GM12864 (cell line): Measurements from ENCODE around the gene CORO7.

Source experiments
- DNase-seq: peaks from one replicate; pipeline ENCODE4 v3.0.0-alpha.2; 2011; ENCODE audit warnings: low read depth
- H3K4me3 ChIP-seq: 2 replicates; pipeline ENCODE4 v1.5.1; 2011; ENCODE audit warnings: mild to moderate bottlenecking, low read depth, low read length, control low read depth
- TF ChIP-seq, protein P1 (sequence below): IDR thresholded peaks from 2 replicates; pipeline ENCODE4 v1.5.1; 2011; ENCODE audit warnings: low read depth, mild to moderate bottlenecking, moderate library complexity, low read length, control low read depth, inconsistent platforms; ENCODE audit errors: missing control alignments

The CORO7 gene

DNA sequence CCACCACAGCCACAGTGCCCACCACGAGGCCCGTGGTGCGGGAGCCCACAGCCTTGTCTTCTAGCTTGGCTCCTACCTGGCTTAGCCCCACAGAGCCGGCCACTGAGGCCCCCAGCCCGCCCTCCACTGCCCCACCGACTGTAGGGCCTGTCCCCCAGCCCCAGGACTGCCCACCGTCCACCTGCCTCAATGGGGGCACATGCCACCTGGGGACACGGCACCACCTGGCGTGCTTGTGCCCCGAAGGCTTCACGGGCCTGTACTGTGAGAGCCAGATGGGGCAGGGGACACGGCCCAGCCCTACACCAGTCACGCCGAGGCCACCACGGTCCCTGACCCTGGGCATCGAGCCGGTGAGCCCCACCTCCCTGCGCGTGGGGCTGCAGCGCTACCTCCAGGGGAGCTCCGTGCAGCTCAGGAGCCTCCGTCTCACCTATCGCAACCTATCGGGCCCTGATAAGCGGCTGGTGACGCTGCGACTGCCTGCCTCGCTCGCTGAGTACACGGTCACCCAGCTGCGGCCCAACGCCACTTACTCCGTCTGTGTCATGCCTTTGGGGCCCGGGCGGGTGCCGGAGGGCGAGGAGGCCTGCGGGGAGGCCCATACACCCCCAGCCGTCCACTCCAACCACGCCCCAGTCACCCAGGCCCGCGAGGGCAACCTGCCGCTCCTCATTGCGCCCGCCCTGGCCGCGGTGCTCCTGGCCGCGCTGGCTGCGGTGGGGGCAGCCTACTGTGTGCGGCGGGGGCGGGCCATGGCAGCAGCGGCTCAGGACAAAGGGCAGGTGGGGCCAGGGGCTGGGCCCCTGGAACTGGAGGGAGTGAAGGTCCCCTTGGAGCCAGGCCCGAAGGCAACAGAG is 34.2 kb downstream of the CORO7 start:
- DNase-seq = no peak
- H3K4me3 ChIP-seq = no peak overlapping the region
- TF ChIP-seq, protein P1, sequence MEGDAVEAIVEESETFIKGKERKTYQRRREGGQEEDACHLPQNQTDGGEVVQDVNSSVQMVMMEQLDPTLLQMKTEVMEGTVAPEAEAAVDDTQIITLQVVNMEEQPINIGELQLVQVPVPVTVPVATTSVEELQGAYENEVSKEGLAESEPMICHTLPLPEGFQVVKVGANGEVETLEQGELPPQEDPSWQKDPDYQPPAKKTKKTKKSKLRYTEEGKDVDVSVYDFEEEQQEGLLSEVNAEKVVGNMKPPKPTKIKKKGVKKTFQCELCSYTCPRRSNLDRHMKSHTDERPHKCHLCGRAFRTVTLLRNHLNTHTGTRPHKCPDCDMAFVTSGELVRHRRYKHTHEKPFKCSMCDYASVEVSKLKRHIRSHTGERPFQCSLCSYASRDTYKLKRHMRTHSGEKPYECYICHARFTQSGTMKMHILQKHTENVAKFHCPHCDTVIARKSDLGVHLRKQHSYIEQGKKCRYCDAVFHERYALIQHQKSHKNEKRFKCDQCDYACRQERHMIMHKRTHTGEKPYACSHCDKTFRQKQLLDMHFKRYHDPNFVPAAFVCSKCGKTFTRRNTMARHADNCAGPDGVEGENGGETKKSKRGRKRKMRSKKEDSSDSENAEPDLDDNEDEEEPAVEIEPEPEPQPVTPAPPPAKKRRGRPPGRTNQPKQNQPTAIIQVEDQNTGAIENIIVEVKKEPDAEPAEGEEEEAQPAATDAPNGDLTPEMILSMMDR = no peak

DNA sequence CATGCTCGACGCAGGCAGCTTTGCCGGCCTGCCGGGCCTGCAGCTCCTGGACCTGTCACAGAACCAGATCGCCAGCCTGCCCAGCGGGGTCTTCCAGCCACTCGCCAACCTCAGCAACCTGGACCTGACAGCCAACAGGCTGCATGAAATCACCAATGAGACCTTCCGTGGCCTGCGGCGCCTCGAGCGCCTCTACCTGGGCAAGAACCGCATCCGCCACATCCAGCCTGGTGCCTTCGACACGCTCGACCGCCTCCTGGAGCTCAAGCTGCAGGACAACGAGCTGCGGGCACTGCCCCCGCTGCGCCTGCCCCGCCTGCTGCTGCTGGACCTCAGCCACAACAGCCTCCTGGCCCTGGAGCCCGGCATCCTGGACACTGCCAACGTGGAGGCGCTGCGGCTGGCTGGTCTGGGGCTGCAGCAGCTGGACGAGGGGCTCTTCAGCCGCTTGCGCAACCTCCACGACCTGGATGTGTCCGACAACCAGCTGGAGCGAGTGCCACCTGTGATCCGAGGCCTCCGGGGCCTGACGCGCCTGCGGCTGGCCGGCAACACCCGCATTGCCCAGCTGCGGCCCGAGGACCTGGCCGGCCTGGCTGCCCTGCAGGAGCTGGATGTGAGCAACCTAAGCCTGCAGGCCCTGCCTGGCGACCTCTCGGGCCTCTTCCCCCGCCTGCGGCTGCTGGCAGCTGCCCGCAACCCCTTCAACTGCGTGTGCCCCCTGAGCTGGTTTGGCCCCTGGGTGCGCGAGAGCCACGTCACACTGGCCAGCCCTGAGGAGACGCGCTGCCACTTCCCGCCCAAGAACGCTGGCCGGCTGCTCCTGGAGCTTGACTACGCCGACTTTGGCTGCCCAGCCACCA is 35.1 kb downstream of the CORO7 start:
- TF ChIP-seq, protein P1 = no peak
- H3K4me3 ChIP-seq = no peak overlapping the region
- no peak for DNase-seq

DNA sequence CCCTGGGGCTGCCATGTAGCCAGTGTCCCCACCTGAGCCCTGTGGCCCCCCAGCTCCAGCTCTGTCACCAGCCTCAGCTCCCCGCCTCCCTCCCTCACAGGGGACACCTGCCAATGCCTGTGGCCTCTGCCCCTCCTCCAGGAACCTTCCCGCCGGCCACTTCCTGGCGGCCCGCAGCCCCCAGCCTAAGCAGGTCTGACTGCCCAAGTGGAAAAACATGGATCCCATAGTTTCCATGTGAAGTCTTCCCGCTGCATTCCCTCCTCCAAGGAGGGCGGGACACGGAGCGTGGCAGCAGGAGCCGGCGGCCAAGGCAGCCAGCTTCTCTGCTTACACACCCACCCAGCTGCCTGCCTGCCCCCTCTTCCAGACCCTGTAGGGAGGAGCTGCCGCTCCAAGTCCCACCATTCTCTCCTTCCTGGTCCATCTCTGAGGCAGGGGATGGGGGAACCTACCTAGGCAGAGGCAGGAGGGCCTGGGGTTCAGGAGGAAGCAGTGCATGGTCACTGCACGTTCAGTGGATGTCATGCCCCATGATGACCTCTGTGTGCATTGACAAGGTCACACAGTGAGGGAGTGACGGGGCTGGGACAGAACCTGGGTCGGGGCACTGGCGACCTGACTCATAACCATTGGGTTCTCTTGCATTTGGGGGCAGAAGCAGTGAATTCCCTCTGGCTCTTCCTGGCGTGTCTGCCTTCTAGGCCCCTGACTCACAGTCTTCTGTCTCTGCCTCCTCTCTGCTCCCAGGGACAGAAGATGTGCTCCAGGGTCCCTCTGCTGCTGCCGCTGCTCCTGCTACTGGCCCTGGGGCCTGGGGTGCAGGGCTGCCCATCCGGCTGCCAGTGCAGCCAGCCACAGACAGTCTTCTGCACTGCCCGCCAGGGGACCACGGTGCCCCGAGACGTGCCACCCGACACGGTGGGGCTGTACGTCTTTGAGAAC is 36.0 kb downstream of the CORO7 start:
- no peak for DNase-seq
- H3K4me3 ChIP-seq = no peak overlapping the region
- TF ChIP-seq, protein P1 = no peak

DNA sequence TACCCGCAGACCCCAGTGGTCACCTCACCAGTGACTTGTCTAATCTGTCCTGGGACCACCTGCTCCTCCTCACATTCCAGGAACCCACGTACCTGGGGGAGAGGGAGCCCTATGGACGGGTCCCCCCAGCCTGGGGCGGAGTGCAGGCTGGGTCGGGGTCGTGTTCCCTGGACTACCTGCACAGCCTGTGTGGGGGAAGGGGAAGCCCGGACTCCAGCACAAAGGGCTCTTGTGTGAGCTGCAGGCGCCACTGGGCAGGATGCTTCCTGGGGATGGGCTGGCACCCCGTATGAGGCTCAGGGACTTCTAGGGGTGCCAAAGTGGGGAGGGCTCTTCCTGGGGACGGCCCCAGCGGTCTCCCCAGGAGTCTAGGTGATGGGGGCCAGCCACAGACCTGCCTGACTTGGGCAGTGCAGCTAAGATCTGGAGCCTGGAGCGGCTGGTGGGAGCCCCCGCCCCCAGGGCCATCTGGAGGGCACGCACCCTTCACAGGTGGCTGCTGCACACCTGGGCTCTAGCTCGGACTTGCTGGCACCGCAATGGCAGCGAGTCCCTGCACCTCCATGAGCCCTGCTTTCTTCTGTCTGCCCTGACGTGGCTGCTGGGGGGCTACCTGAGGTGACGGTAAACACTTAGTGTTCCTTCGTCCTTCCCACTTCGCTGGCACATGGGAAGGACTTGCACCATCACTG is 37.3 kb downstream of the CORO7 start:
- TF ChIP-seq, protein P1 = no peak
- no peak for DNase-seq
- no peak overlapping the region for H3K4me3 ChIP-seq

DNA sequence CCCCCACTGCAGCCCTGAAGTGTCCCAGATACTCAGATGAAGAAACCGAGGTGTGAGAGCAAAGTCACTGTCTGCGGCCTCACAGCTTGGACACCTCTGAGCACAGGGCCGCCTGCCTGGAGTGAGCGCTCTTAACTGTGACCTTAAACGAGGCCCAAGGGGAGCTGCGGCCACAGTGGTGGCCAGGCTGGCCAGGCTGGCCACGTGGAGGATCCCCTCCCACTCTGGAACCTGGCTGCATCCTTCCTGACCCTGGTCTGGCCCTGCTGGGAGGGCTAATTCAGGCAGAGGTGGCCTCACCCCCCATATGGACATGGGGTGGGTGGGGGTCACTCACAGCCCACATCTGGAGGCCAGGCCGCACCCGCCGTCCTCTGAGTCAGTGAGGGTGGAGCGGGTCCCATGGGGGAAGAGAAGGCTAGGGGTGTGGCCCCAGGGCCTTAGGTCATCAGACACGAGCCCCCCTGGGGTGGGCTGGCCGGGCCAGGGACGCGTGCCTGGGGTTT is 38.2 kb downstream of the CORO7 start:
- no peak overlapping the region for H3K4me3 ChIP-seq
- DNase-seq = no peak
- TF ChIP-seq, protein P1 = no peak
